HG02571 (cell line): ENCODE data around the gene UTP3.
"Not testable (repeated sequence)": the region's sequence is repeated elsewhere in the genome, so short reads cannot be mapped to it uniquely, and the experiment has no call there.

Source experiments
- ATAC-seq: cut with Tn5 transposase; IDR thresholded peaks from one replicate; pipeline ENCODE4 v1.9.1; 2021; ENCODE audit warnings: mild to moderate bottlenecking, moderate library complexity; ENCODE audit not compliant: unreplicated experiment

The UTP3 gene

DNA sequence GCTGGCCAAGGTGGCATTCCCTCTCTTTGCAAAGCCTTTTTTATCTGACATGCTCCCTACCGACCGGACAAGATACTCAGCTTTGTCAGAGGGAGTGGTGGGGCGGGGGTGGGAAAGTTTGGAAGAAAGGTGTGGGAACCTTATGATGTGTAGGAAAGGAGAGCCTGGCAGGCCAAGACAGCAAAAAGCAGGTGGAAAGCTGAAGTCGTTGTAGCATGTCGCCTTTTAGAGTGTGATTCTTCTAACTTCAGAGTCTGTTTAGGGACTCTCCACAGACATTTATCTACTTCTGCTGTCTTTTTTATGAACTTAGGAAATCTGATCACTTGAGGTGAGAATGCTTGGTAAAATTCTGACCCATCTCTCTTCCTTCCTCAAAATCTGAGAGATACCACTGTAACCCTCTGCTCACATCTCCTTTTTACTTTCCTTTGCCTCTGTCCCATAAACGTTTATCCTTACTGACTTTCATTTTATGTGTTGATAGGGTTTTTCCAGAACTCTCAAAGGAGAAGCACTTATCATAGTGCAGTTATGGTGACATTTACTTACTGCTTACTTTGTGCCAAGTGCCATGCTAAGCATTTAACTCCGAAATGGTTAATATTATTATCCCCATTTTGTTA is 25.2 kb downstream of the UTP3 start:
- peak; percentile 29 for ATAC-seq

- ATAC-seq = peak; percentile 50
Measured at GRCh38 chr4:70714079-70714887, 26.0 kb downstream of the UTP3 start.

GRCh38 chr4:70715097-70715496 is 26.8 kb downstream of the UTP3 start:
- ATAC-seq = no peak

GRCh38 chr4:70718811-70719604 is 30.7 kb downstream of the UTP3 start:
- no peak for ATAC-seq

GRCh38 chr4:70721747-70722146 is 33.4 kb downstream of the UTP3 start, which contains the start of gene RUFY3:
TSS of gene RUFY3 (plus strand) at chr4:70721964. CDS start at chr4:70722574, 610 bp downstream.
- ATAC-seq = no peak

DNA sequence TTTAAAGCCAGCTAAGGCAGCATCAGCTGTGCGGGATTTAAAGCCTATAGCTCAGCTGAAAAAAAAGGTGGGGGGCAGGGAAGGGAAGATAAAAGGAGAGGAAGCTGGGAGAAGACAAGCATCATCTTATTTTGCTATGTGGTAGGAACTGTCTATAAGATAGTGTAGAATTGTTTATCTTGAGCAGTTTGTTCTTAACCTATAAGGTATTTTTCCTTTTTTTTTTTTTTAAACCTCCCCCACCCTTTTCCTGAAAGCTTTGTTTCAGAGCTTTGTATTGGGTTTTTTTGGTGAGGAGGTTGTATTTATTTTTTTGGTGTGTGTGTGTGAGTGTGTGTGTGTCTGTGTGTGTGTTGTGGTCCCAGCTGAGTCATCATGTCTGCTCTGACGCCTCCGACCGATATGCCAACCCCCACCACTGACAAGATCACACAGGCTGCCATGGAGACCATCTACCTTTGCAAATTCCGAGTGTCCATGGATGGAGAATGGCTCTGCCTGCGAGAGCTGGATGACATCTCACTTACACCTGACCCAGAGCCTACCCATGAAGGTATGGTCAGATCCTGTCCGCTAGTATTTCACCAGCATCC is 34.0 kb downstream of the UTP3 start:
- no peak for ATAC-seq

GRCh38 chr4:70724463-70724862 is 36.1 kb downstream of the UTP3 start:
- no peak for ATAC-seq

- ATAC-seq = no peak
Measured at GRCh38 chr4:70725633-70726032, 37.3 kb downstream of the UTP3 start.

DNA sequence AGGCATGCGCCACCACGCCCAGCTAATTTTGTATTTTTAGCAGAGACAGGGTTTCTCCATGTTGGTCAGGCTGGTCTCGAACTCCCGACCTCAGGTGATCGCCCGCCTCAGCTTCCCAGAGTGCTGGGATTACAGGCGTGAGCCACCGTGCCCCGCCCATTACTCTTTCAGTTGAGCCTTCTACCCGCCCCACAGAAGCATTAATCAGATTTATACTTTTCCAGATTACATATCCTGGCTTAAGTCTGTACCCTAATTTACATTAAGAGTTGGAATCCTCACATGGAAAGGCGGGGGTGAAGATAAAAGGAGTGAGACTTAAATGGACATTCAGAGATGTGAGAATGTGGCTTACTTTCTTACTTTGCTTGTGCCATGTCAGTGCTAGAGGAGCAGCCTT is 38.2 kb downstream of the UTP3 start:
- not testable (repeated sequence) for ATAC-seq

DNA sequence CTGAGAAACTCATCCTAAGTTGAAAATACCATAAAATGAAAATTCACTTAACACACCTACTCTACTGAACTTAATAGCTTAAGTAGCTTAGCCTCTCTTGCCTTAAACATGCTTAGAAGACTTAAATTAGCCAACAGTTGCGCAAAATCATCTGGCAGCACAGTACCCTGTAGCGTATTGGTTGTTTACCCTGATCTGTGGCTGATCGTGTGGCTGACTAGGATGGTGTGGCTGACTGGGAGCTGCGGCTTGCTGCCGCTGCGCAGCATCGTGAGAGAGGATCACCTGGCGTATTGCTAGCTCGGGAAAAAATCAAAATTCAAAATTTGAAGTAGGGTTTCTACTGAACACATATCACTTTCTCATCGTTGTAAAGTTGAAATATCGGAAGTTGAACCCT is 39.8 kb downstream of the UTP3 start:
- no peak for ATAC-seq

DNA sequence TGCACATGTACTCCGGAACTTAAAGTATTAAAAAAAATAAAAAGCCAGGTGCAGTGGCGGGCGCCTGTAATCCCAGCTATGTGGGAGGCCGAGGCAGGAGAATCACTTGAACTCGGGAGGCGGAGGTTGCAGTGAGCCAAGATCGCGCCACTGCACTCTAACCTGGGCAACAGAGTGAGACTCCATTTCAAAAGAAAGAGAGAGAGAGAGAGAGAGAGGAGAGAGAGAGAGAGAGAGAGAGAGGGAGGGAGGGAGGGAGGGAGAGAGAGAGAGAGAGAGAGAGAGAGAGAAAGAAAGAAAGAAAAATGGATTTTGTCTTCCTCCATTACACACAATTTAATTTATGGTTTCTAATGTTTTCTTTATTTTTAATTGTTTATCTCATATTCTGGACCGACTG is 44.5 kb downstream of the UTP3 start:
- ATAC-seq = not testable (repeated sequence)

- peak; percentile 82 for ATAC-seq
Measured at GRCh38 chr4:70734168-70734954, 46.0 kb downstream of the UTP3 start.

GRCh38 chr4:70734971-70735370 is 46.6 kb downstream of the UTP3 start:
- ATAC-seq = no peak

DNA sequence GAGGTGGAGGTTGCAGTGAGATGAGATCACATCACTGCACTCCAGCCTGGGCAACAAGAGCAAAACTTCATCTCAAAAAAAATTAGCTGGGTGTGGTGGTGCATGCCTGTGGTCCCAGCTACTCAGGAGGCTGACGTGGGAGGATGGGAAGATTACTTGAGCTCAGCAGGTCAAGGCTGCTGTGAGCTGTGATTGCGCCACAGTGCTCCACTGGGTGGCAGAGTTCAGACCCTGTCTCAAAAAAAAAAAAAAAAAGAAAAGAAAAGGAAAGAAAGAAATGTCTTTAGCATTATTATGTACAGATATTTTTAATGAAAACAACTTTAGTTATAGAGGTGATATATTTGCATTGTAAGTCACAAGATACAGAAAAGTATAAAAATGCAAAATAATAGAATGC is 47.6 kb downstream of the UTP3 start:
- ATAC-seq = not testable (repeated sequence)

DNA sequence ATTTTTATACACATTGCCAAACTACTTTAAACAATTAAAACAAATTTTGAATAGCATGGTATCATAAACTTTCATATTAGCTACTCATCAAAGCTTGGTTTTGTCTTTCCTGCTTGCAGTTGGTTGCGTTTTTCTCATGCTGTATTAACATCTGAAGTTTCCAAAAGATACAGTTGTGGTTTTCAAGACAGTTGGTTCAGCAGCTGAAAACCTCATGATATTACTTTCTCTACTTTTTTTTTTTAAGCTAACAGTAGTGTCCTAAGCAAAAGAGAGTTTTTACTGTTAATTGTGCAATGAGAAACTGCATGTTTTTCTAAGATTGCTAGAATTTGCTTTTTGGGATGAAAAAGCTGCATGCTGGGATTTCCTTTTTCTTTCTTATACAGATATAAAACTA is 48.7 kb downstream of the UTP3 start:
- ATAC-seq = no peak

DNA sequence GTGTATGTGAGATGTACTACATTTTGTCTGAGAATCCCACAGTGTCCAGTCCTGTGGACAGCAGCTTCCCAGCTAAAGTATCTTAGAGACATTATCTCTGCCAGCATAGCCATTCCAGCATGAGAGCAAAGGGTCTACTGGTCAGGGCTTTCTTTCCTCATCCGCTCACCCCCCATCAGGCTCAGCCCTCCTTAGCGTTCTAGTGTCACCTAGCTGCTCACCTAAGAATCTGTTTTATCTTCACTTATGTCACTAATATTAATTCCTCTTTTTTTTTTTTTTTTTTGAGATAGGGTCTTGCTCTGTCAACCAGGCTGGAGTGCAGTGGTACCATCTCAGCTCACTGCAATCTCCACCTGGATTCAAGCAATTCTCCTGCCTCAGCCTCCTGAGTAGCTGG is 49.1 kb downstream of the UTP3 start:
- no peak for ATAC-seq

- ATAC-seq = no peak
Measured at GRCh38 chr4:70739496-70740337, 51.4 kb downstream of the UTP3 start.
